ENCODE data around the gene UBASH3A.

UBASH3A gene

GRCh38 chr21:42403611-42404231 is at the start of gene UBASH3A:
Gene UBASH3A, plus strand, starts transcription at chr21:42403902. Its CDS starts 44 bp downstream, at chr21:42403946.
- no peak for DNase-seq (ENCODE audit: low read depth, low spot score)

- DNase-seq (ENCODE audit: low read depth, low spot score), result no peak
These were observed 47.7 kb upstream of the UBASH3A start for GRCh38 chr21:42356046-42356445.

- DNase-seq (ENCODE audit: low read depth, low spot score), result no peak
These were observed 47.1 kb upstream of the UBASH3A start for GRCh38 chr21:42356650-42357049.

GRCh38 chr21:42357307-42357706 is 46.4 kb upstream of the UBASH3A start:
- DNase-seq (ENCODE audit: low read depth, low spot score), result no peak

GRCh38 chr21:42358261-42358660 is 45.4 kb upstream of the UBASH3A start:
- no peak for DNase-seq (ENCODE audit: low read depth, low spot score)

GRCh38 chr21:42358937-42359336 is 44.8 kb upstream of the UBASH3A start:
- no peak for DNase-seq (ENCODE audit: low read depth, low spot score)

- DNase-seq (ENCODE audit: low read depth, low spot score), result no peak
These were observed 43.4 kb upstream of the UBASH3A start for GRCh38 chr21:42360317-42360716.

- no peak for DNase-seq (ENCODE audit: low read depth, low spot score)
These were observed 42.4 kb upstream of the UBASH3A start for GRCh38 chr21:42361286-42361685.

- no peak for DNase-seq (ENCODE audit: low read depth, low spot score)
These were observed 41.5 kb upstream of the UBASH3A start for GRCh38 chr21:42362198-42362597.

- no peak for DNase-seq (ENCODE audit: low read depth, low spot score)
These were observed 41.0 kb upstream of the UBASH3A start for GRCh38 chr21:42362700-42363099.

- DNase-seq (ENCODE audit: low read depth, low spot score), result no peak
These were observed 40.4 kb upstream of the UBASH3A start for GRCh38 chr21:42363312-42363711.

GRCh38 chr21:42364304-42364865 is 39.3 kb upstream of the UBASH3A start:
- DNase-seq (ENCODE audit: low read depth, low spot score), result no peak

GRCh38 chr21:42365770-42366169 is 37.9 kb upstream of the UBASH3A start:
- DNase-seq (ENCODE audit: low read depth, low spot score), result no peak

- no peak for DNase-seq (ENCODE audit: low read depth, low spot score)
These were observed 37.3 kb upstream of the UBASH3A start, which contains the start of gene TFF1 for GRCh38 chr21:42366292-42367010. Gene TFF1, minus strand, starts transcription at chr21:42366535. Its CDS starts 40 bp downstream, at chr21:42366495.

- no peak for DNase-seq (ENCODE audit: low read depth, low spot score)
These were observed 36.1 kb upstream of the UBASH3A start for GRCh38 chr21:42367367-42368165.

GRCh38 chr21:42369821-42370220 is 33.9 kb upstream of the UBASH3A start:
- DNase-seq (ENCODE audit: low read depth, low spot score), result no peak

GRCh38 chr21:42370894-42371654 is 32.6 kb upstream of the UBASH3A start:
- no peak for DNase-seq (ENCODE audit: low read depth, low spot score)

GRCh38 chr21:42373196-42373907 is 30.4 kb upstream of the UBASH3A start:
- DNase-seq (ENCODE audit: low read depth, low spot score), result no peak

GRCh38 chr21:42373908-42374455 is 29.7 kb upstream of the UBASH3A start:
- no peak for DNase-seq (ENCODE audit: low read depth, low spot score)

- DNase-seq (ENCODE audit: low read depth, low spot score), result no peak
These were observed 29.2 kb upstream of the UBASH3A start for GRCh38 chr21:42374457-42374856.
